DND-41 (cell line): ENCODE data around the gene COX7A1.

Source experiments
- EZH2 ChIP-seq: IDR thresholded peaks from 3 replicates; pipeline ENCODE4 v1.6.1; 2012; ENCODE audit warnings: borderline replicate concordance, low read depth, mild to moderate bottlenecking, moderate library complexity, low read length, inconsistent platforms; ENCODE audit not compliant: severe bottlenecking
- TF ChIP-seq, protein P1 (sequence below): IDR thresholded peaks from 2 replicates; pipeline ENCODE4 v1.5.1; 2012; ENCODE audit warnings: borderline replicate concordance, low read length, moderate library complexity, mild to moderate bottlenecking; ENCODE audit not compliant: poor library complexity, severe bottlenecking; ENCODE audit errors: extremely low read depth

GRCh38 chr19:36108684-36109083 is 43.6 kb downstream of the COX7A1 start:
- TF ChIP-seq, protein P1, sequence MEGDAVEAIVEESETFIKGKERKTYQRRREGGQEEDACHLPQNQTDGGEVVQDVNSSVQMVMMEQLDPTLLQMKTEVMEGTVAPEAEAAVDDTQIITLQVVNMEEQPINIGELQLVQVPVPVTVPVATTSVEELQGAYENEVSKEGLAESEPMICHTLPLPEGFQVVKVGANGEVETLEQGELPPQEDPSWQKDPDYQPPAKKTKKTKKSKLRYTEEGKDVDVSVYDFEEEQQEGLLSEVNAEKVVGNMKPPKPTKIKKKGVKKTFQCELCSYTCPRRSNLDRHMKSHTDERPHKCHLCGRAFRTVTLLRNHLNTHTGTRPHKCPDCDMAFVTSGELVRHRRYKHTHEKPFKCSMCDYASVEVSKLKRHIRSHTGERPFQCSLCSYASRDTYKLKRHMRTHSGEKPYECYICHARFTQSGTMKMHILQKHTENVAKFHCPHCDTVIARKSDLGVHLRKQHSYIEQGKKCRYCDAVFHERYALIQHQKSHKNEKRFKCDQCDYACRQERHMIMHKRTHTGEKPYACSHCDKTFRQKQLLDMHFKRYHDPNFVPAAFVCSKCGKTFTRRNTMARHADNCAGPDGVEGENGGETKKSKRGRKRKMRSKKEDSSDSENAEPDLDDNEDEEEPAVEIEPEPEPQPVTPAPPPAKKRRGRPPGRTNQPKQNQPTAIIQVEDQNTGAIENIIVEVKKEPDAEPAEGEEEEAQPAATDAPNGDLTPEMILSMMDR = no peak
- no peak for TF ChIP-seq EZH2
